SU-DHL-6 (cell line): ENCODE measurements around the gene EYA3.

Source experiments
- H2AFZ ChIP-seq: fragments of 200-600 bp; sonication (generic); 2 replicates; pipeline ENCODE4 v1.6.1; 2014; ENCODE audit warnings: low read depth, mild to moderate bottlenecking, moderate library complexity, mixed read lengths, antibody characterized with exemption, low read length; ENCODE audit not compliant: severe bottlenecking
- H3F3A ChIP-seq: fragments of 200-600 bp; shearing (Covaris generic); 2 replicates; pipeline ENCODE4 v1.6.0; 2016; ENCODE audit warnings: antibody characterized with exemption, mild to moderate bottlenecking; ENCODE audit not compliant: insufficient read depth
- H3K27ac ChIP-seq: fragments of 200-600 bp; sonication (generic); 2 replicates; pipeline ENCODE4 v1.5.1; 2016; ENCODE audit warnings: low read depth, mild to moderate bottlenecking, low read length, moderate library complexity, mixed read lengths
- H3K27me3 ChIP-seq: fragments of 200-600 bp; sonication (generic), shearing (Covaris generic); 2 replicates; pipeline ENCODE4 v1.6.0; 2014; ENCODE audit warnings: mild to moderate bottlenecking, low read length
- H3K36me3 ChIP-seq: fragments of 200-600 bp; sonication (generic); 2 replicates; pipeline ENCODE4 v1.6.1; 2014; ENCODE audit warnings: mild to moderate bottlenecking, low read length, mixed read lengths
- H3K4me2 ChIP-seq: fragments of 300-600, 200-600 bp; shearing (Covaris generic), sonication (generic); 2 replicates; pipeline ENCODE4 v1.6.0; 2014; ENCODE audit warnings: low read length, low read depth, mild to moderate bottlenecking; ENCODE audit not compliant: poor library complexity, severe bottlenecking
- H3K4me3 ChIP-seq: fragments of 200-600 bp; sonication (generic); 2 replicates; pipeline ENCODE4 v1.5.1; 2014; ENCODE audit warnings: antibody characterized with exemption, low read length, mild to moderate bottlenecking, mixed read lengths; ENCODE audit not compliant: insufficient read depth, poor library complexity, severe bottlenecking
- H3K79me2 ChIP-seq: fragments of 200-600 bp; sonication (generic); 2 replicates; pipeline ENCODE4 v1.6.1; 2014; ENCODE audit warnings: mild to moderate bottlenecking, low read length, moderate library complexity; ENCODE audit not compliant: insufficient read depth
- H3K9ac ChIP-seq: fragments of 200-600 bp; sonication (generic); 2 replicates; pipeline ENCODE4 v1.7.0; 2014; ENCODE audit warnings: mild to moderate bottlenecking, low read length
- H3K9me2 ChIP-seq: fragments of 200-600 bp; sonication (generic); replicated peaks from 2 replicates; pipeline ENCODE4 v1.6.1; 2014; ENCODE audit warnings: low read length; ENCODE audit not compliant: insufficient read depth
- H3K9me3 ChIP-seq: fragments of 200-600 bp; sonication (generic); 2 replicates; pipeline ENCODE4 v1.6.1; 2014; ENCODE audit warnings: low read length, mixed read lengths; ENCODE audit not compliant: insufficient read depth
- H4K20me1 ChIP-seq: fragments of 200-600 bp; sonication (generic); 2 replicates; pipeline ENCODE4 v1.6.1; 2014; ENCODE audit warnings: low read depth, mild to moderate bottlenecking, antibody characterized with exemption, low read length, moderate library complexity, mixed read lengths
- EZH2phosphoT487 ChIP-seq: fragments of 200-600 bp; sonication (generic), shearing (Covaris generic); conservative IDR thresholded peaks from 2 replicates; pipeline ENCODE4 v1.6.1; 2018; ENCODE audit warnings: mild to moderate bottlenecking, antibody characterized with exemption, low read length, moderate library complexity, mixed read lengths
- TF ChIP-seq, protein P1 (sequence below): fragments of 200-600 bp; sonication (generic); IDR thresholded peaks from one replicate; pipeline ENCODE4 v1.5.1; 2017; ENCODE audit warnings: antibody characterized with exemption, mild to moderate bottlenecking, low read length, moderate library complexity; ENCODE audit not compliant: insufficient read depth, poor library complexity, severe bottlenecking

EYA3 gene

GRCh38 chr1:28039341-28039740, 49.1 kb downstream of the EYA3 start:
- Histone ChIP-seq H3K4me2 (no peak overlapping the region), H3K9me3 (no peaks in the 10 kb centered on the region), H3K27ac (no peak overlapping the region), H3K4me3 (no peak overlapping the region), H4K20me1 (no peaks in the 10 kb centered on the region), H3F3A (peaks cover 15% of the 10 kb centered on the region; the same call in 1 of the 2 replicates), H3K27me3 (no peaks in the 10 kb centered on the region), H2AFZ (no peak overlapping the region), H3K36me3 (peaks cover 34% of the 10 kb centered on the region), H3K9me2 (no peaks in the 10 kb centered on the region), H3K9ac (no peak overlapping the region), H3K79me2 (peaks cover 5% of the 10 kb centered on the region)
- no peak for TF ChIP-seq EZH2phosphoT487
- TF ChIP-seq, protein P1, sequence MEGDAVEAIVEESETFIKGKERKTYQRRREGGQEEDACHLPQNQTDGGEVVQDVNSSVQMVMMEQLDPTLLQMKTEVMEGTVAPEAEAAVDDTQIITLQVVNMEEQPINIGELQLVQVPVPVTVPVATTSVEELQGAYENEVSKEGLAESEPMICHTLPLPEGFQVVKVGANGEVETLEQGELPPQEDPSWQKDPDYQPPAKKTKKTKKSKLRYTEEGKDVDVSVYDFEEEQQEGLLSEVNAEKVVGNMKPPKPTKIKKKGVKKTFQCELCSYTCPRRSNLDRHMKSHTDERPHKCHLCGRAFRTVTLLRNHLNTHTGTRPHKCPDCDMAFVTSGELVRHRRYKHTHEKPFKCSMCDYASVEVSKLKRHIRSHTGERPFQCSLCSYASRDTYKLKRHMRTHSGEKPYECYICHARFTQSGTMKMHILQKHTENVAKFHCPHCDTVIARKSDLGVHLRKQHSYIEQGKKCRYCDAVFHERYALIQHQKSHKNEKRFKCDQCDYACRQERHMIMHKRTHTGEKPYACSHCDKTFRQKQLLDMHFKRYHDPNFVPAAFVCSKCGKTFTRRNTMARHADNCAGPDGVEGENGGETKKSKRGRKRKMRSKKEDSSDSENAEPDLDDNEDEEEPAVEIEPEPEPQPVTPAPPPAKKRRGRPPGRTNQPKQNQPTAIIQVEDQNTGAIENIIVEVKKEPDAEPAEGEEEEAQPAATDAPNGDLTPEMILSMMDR = no peak

DNA sequence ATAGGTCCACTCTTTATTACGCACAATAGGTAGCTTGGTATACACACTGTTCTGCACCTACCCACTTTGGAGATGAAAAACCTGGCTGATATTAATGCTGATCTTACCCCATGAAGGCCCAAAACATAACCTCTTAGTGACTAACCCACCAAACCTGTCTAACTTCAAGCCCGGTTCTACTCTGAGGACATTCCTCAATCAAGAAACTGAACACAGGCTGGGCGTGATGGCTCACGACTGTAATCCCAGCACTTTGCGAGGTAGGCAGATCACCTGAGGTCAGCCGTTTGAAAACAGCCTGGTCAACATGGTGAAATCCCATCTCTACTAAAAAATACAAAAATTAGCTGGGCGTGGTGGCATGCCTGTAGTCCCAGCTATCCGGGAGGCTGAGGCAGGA, 50.5 kb downstream of the EYA3 start:
- peaks cover 15% of the 10 kb centered on the region for H3F3A ChIP-seq
- no peak overlapping the region for H3K4me2 ChIP-seq
- no peaks in the 10 kb centered on the region; the same call in 1 of the 2 replicates for H3K79me2 ChIP-seq
- H3K9me3 ChIP-seq = no peaks in the 10 kb centered on the region
- no peaks in the 10 kb centered on the region for H3K27me3 ChIP-seq
- peaks cover 41% of the 10 kb centered on the region for H3K36me3 ChIP-seq
- TF ChIP-seq, protein P1 = no peak
- no peak for TF ChIP-seq EZH2phosphoT487
- H3K27ac ChIP-seq = no peak overlapping the region
- no peak overlapping the region for H3K9ac ChIP-seq
- H4K20me1 ChIP-seq = no peaks in the 10 kb centered on the region
- no peaks in the 10 kb centered on the region for H3K9me2 ChIP-seq
- H3K4me3 ChIP-seq = no peak overlapping the region
- H2AFZ ChIP-seq = no peak overlapping the region

GRCh38 chr1:28037206-28037605, 51.2 kb downstream of the EYA3 start:
- no peaks in the 10 kb centered on the region for H3K9me3 ChIP-seq
- no peak overlapping the region for H3K27ac ChIP-seq
- H2AFZ ChIP-seq = no peak overlapping the region
- peaks cover 43% of the 10 kb centered on the region for H3K36me3 ChIP-seq
- TF ChIP-seq, protein P1 = no peak
- no peak for TF ChIP-seq EZH2phosphoT487
- H3K4me3 ChIP-seq = no peak overlapping the region
- peaks cover 2% of the 10 kb centered on the region; the same call in 1 of the 2 replicates for H3K79me2 ChIP-seq
- H3K9ac ChIP-seq = no peak overlapping the region
- no peaks in the 10 kb centered on the region for H4K20me1 ChIP-seq
- H3F3A ChIP-seq = peaks cover 18% of the 10 kb centered on the region
- no peaks in the 10 kb centered on the region for H3K9me2 ChIP-seq
- H3K4me2 ChIP-seq = no peak overlapping the region
- H3K27me3 ChIP-seq = no peaks in the 10 kb centered on the region
